HEK293 (cell line): Measurements from ENCODE around the gene LRP1-AS.

ENCODE experiments used
- CTCF ChIP-seq: fragments of 450-650 bp; formaldehyde crosslinking; IDR thresholded peaks from 2 replicates; pipeline ENCODE4 v1.5.1; 2016; ENCODE audit warnings: missing biosample characterization, missing genetic modification characterization
- ZBTB26 ChIP-seq: fragments of 450-650 bp; formaldehyde crosslinking; optimal IDR thresholded peaks from 2 replicates; pipeline ENCODE3; 2016; ENCODE audit warnings: missing biosample characterization, mild to moderate bottlenecking, missing genetic modification characterization

- no peak for TF ChIP-seq CTCF (tag by site-specific recombination)
- no peak for TF ChIP-seq ZBTB26 (tag by site-specific recombination)
Observed at GRCh38 chr12:57105011-57105753, 42.2 kb downstream of the LRP1-AS start.
